ENCODE data around the gene FAM83G. TPM values are rescaled to one million over a fixed set of nuclear protein-coding genes. Genes with fewer than 3 reads are reported as not detected.

FAM83G gene
- total RNA-seq, 1 experiment from 2014 or later: 38.7 TPM

GRCh38 chr17:18944646-18945045 lies 59.9 kb downstream of the FAM83G start:
- DNase-seq: no peak
- H4K20me1 ChIP-seq (ENCODE audit: control insufficient read depth, insufficient read depth, insufficient read length): no peaks in the 10 kb centered on the region
- H3K79me2 ChIP-seq (ENCODE audit: insufficient read depth, low read length): no peaks in the 10 kb centered on the region
- H2BK15ac ChIP-seq (ENCODE audit: low read depth, low read length): no peak overlapping the region
- no peaks in the 10 kb centered on the region for H3K23me2 ChIP-seq (ENCODE audit: insufficient read length, low read depth, low read length, poor library complexity, severe bottlenecking)
- H3K4me2 ChIP-seq (ENCODE audit: insufficient read depth, insufficient read length, low read length): no peak overlapping the region
- Mint-ChIP-seq H3K9me3 (no peaks in the 10 kb centered on the region), H3K4me3 (no peak overlapping the region; a peak in 1 of 5 replicates), H3K27ac (no peak overlapping the region), H3K27me3 (ENCODE audit: low read depth) (peaks cover 1% of the 10 kb centered on the region; the same call in 1 of the 2 replicates), H3K36me3 (ENCODE audit: insufficient read depth in 1 of 3, low read depth in 3 of 3) (no peaks in the 10 kb centered on the region; a peak in 1 of 7 replicates), H3K4me1 (peaks cover 4% of the 10 kb centered on the region in 2 experiments)
- no peaks in the 10 kb centered on the region for H3K27me3 ChIP-seq (ENCODE audit: insufficient read depth, low read length)
- no peak overlapping the region for H4K5ac ChIP-seq (ENCODE audit: insufficient read length, low read depth, low read length)
- no peak overlapping the region for H2BK20ac ChIP-seq (ENCODE audit: low read depth, low read length, poor library complexity, severe bottlenecking)
- no peaks in the 10 kb centered on the region for H3K9me3 ChIP-seq (ENCODE audit: control insufficient read depth, low read depth, low read length)
- no peak overlapping the region for H2AK5ac ChIP-seq (ENCODE audit: insufficient read length, low read length)
- no peak overlapping the region for H3K14ac ChIP-seq (ENCODE audit: insufficient read depth, low read length)
- H3K4ac ChIP-seq (ENCODE audit: low read depth, low read length): no peak overlapping the region
- no peak overlapping the region for H3T11ph ChIP-seq (ENCODE audit: low read length)
- no peak for TF ChIP-seq CTCF (conservative IDR thresholded peaks at IDR 0.05)
- no peak overlapping the region for H2BK120ac ChIP-seq (ENCODE audit: low read depth, low read length, poor library complexity, severe bottlenecking)
- no peak overlapping the region for H3K23ac ChIP-seq (ENCODE audit: insufficient read length, low read depth, low read length)
- H2BK12ac ChIP-seq (ENCODE audit: insufficient read length, low read depth, low read length): no peak overlapping the region
- H2AFZ ChIP-seq (ENCODE audit: low read length): no peak overlapping the region
- H3K56ac ChIP-seq (ENCODE audit: insufficient read length, low read depth, low read length): no peak overlapping the region
- H3K9ac ChIP-seq (ENCODE audit: extremely low read depth, insufficient read length, low read length): no peak overlapping the region
- no CpG with 5 or more reads among the region's 5 CpGs for WGBS (ENCODE audit: extremely low coverage, insufficient read length, low lambda C conversion rate)
- no peak overlapping the region for H3K27ac ChIP-seq (ENCODE audit: insufficient read length, low read depth, low read length)
- H2BK5ac ChIP-seq (ENCODE audit: insufficient read length, low read length): no peak overlapping the region
- H3K4me1 ChIP-seq (ENCODE audit: insufficient read depth, low read length): no peaks in the 10 kb centered on the region
- no peak overlapping the region for H4K91ac ChIP-seq (ENCODE audit: insufficient read length, low read depth, low read length)
- no peak overlapping the region for H3K18ac ChIP-seq (ENCODE audit: insufficient read length, low read depth, low read length)
- no peaks in the 10 kb centered on the region for H3K79me1 ChIP-seq (ENCODE audit: insufficient read depth, low read depth, low read length, poor library complexity, severe bottlenecking)
- H4K8ac ChIP-seq (replicated peaks; ENCODE audit: insufficient read length, low read depth, low read length): no peak overlapping the region
